Activated B cell treated with CpG ODN at 0.5 μM for 24 hours (primary cell): Measurements from ENCODE around the gene ZBTB46. TPM values are rescaled to one million over a fixed set of nuclear protein-coding genes. Genes with fewer than 3 reads are reported as not detected.

Experiments used
- ATAC-seq: fragments of 200-7000 bp; cut with Tn5 transposase; one replicate; pipeline ENCODE4 v1.10.0; 2021; ENCODE audit warnings: low read depth, mild to moderate bottlenecking, moderate library complexity
- CTCF ChIA-PET: fragments of 350-600 bp; sonication (Branson Sonifier 250); formaldehyde crosslinking; loops from one replicate; lab custom pipeline; 2021; ENCODE audit warnings: antibody characterized with exemption; lab: Charles Lee
- POLR2A ChIA-PET: fragments of 350-600 bp; sonication (Branson Sonifier 250); formaldehyde crosslinking; loops from one replicate; lab custom pipeline; 2021; ENCODE audit warnings: antibody characterized with exemption; lab: Charles Lee
- DNase-seq: peaks from one replicate; pipeline ENCODE4 v3.0.0; 2022
- H3K27ac Mint-ChIP-seq: one replicate; pipeline ENCODE4 v1.8.0; 2020; ENCODE audit warnings: mixed read lengths
- H3K27me3 Mint-ChIP-seq: one replicate; pipeline ENCODE4 v1.8.0; 2021; ENCODE audit warnings: mixed read lengths
- H3K36me3 Mint-ChIP-seq: one replicate; pipeline ENCODE4 v1.8.0; 2021; ENCODE audit warnings: low read depth, mixed read lengths
- H3K4me1 Mint-ChIP-seq: one replicate; pipeline ENCODE4 v1.8.0; 2021; ENCODE audit warnings: mixed read lengths
- H3K4me3 Mint-ChIP-seq: one replicate; pipeline ENCODE4 v1.8.0; 2020; ENCODE audit warnings: mild to moderate bottlenecking, mixed read lengths
- H3K9me3 Mint-ChIP-seq: one replicate; pipeline ENCODE4 v1.8.0; 2020; ENCODE audit warnings: mixed read lengths
- CTCF ChIP-seq: fragments of 200-600 bp; IDR thresholded peaks from one replicate; pipeline ENCODE4 v1.8.0; 2022; ENCODE audit warnings: antibody characterized with exemption, mild to moderate bottlenecking
- intact Hi-C: fragments of 100-400 bp; cut with micrococcal nuclease; formaldehyde crosslinking; loops from one replicate; pipeline ENCODE4 v1.15.1; 2024
- total RNA-seq: library from RNA; stranded (reverse); gene quantifications from 2 replicates; pipeline ENCODE4 v1.2.3, GENCODE V29; 2022

ZBTB46 gene
- total RNA-seq, 1 donor from 2014 or later = 0.49 TPM

DNA sequence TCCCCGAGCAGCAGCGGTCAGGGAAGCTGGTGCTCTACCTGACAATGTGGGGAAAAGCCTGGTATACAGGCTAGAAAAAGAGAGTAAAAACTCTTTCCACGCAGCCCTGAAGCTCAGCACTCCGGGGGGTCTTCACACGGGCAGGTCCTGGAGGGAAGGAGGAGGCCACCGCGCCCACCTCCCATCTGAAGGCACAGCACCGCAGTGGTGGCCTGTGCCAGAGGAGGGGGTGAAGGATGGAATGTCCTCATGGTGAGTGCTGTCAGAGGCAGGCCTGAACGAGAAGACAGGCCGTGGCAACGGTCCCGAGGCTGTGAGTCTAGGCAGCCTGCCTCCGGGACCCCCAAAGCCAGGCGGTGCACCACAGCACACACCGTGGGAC lies 85.6 kb downstream of the ZBTB46 start:
- ATAC-seq (no peak), DNase-seq (no peak)
- H3K4me1 Mint-ChIP-seq = peaks cover 1% of the 10 kb centered on the region
- TF ChIP-seq CTCF = no peak
- POLR2A ChIA-PET = no interaction called here
- H3K9me3 Mint-ChIP-seq = no peaks in the 10 kb centered on the region
- intact Hi-C loops = no loop called here
- CTCF ChIA-PET = no interaction called here
- H3K4me3 Mint-ChIP-seq = no peak overlapping the region
- H3K27ac Mint-ChIP-seq = no peak overlapping the region
- H3K27me3 Mint-ChIP-seq = no peaks in the 10 kb centered on the region
- H3K36me3 Mint-ChIP-seq = peaks cover 1% of the 10 kb centered on the region

DNA sequence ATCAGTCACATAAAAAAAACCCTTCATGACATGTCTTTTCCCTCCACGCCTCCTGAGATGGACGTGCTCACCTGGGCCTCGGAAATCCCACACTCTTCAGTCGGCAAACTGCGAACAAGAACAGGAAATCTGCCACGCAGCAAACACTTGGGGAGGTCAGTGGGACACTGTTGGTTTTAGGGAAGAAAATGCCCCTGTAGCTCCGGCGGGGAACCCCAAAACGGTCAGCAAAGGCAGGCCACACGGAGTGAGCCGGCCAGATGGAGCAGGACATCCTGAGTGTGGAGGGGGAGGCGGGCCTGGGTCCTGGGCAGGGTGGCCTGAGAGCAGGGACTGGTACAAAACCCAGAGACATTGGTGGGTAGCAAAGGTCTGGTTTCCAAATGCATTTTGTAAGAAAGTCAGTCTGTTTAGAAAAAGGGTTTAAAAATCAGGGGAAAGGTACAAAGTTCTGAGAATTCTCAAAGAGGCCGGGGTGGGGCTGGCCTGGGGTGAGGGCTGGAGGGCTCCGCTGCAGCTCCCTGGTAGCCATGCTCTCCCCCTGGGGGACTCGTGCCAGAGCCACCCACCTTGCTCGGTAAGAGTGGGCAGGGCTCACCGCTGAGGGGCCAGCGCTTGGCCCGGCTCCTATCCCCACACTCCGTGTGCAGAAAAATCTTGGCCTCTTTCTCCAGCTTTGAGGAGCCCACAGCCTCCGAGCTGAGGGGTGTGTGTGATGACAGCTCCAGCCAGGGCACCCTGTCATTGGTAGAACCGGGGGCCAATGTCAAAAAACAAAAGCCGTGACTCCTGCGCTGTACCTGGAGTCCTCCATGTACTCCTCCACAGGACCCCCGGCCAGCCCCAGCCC lies 86.3 kb downstream of the ZBTB46 start:
- POLR2A ChIA-PET = interaction anchor here (0.6 to 2.7 kb wide), 2 partner anchors 38 to 171 kb away, joined by 3 to 10 read pairs; partner anchors contain the start of genes ARFRP1, HELZ2 and ZGPAT
- Mint-ChIP-seq H3K27me3 (no peaks in the 10 kb centered on the region), H3K27ac (no peak overlapping the region), H3K4me1 (peaks cover 1% of the 10 kb centered on the region), H3K4me3 (no peak overlapping the region), H3K36me3 (peaks cover 1% of the 10 kb centered on the region), H3K9me3 (no peaks in the 10 kb centered on the region)
- intact Hi-C loops = no loop called here
- DNase-seq = no peak
- no peak for ATAC-seq
- no peak for TF ChIP-seq CTCF
- CTCF ChIA-PET = no interaction called here

GRCh38 chr20:63744158-63744557 lies 86.9 kb downstream of the ZBTB46 start:
- POLR2A ChIA-PET = interaction anchor here (0.6 to 2.7 kb wide), 2 partner anchors 37 to 170 kb away, joined by 3 to 10 read pairs; partner anchors contain the start of genes ARFRP1, HELZ2 and ZGPAT
- H3K27ac Mint-ChIP-seq = no peak overlapping the region

GRCh38 chr20:63743210-63743970 lies 87.7 kb downstream of the ZBTB46 start:
- ATAC-seq = no peak
- no peaks in the 10 kb centered on the region for H3K9me3 Mint-ChIP-seq
- intact Hi-C loops = no loop called here
- no peak for TF ChIP-seq CTCF
- peaks cover 1% of the 10 kb centered on the region for H3K36me3 Mint-ChIP-seq
- ChIA-PET CTCF (no interaction called here), POLR2A (interaction anchor here (1.5 to 2.7 kb wide), 2 partner anchors 15 to 36 kb away, joined by 4 to 10 read pairs; partner anchors contain the start of genes ARFRP1 and ZGPAT)
- no peak for DNase-seq
- no peak overlapping the region for H3K4me3 Mint-ChIP-seq
- no peak overlapping the region for H3K27ac Mint-ChIP-seq
- H3K4me1 Mint-ChIP-seq = peaks cover 6% of the 10 kb centered on the region
- H3K27me3 Mint-ChIP-seq = no peaks in the 10 kb centered on the region

More at GRCh38 chr20:63744158-63744557, 86.9 kb downstream of the ZBTB46 start:
- H3K9me3 Mint-ChIP-seq = no peaks in the 10 kb centered on the region
- intact Hi-C loops = no loop called here
- H3K4me3 Mint-ChIP-seq = no peak overlapping the region
- CTCF ChIA-PET = no interaction called here
- ATAC-seq (no peak), DNase-seq (no peak)
- TF ChIP-seq CTCF = no peak
- no peaks in the 10 kb centered on the region for H3K27me3 Mint-ChIP-seq
- H3K4me1 Mint-ChIP-seq = peaks cover 1% of the 10 kb centered on the region
- peaks cover 1% of the 10 kb centered on the region for H3K36me3 Mint-ChIP-seq
